GM12864 (cell line): ENCODE data around the gene GPR171.

Experiments used
- DNase-seq: peaks from one replicate; pipeline ENCODE4 v3.0.0-alpha.2; 2011; ENCODE audit warnings: low read depth
- H3K4me3 ChIP-seq: 2 replicates; pipeline ENCODE4 v1.5.1; 2011; ENCODE audit warnings: mild to moderate bottlenecking, low read depth, low read length, control low read depth
- TF ChIP-seq, protein P1 (sequence below): IDR thresholded peaks from 2 replicates; pipeline ENCODE4 v1.5.1; 2011; ENCODE audit warnings: low read depth, mild to moderate bottlenecking, moderate library complexity, low read length, control low read depth, inconsistent platforms; ENCODE audit errors: missing control alignments

The GPR171 gene

DNA sequence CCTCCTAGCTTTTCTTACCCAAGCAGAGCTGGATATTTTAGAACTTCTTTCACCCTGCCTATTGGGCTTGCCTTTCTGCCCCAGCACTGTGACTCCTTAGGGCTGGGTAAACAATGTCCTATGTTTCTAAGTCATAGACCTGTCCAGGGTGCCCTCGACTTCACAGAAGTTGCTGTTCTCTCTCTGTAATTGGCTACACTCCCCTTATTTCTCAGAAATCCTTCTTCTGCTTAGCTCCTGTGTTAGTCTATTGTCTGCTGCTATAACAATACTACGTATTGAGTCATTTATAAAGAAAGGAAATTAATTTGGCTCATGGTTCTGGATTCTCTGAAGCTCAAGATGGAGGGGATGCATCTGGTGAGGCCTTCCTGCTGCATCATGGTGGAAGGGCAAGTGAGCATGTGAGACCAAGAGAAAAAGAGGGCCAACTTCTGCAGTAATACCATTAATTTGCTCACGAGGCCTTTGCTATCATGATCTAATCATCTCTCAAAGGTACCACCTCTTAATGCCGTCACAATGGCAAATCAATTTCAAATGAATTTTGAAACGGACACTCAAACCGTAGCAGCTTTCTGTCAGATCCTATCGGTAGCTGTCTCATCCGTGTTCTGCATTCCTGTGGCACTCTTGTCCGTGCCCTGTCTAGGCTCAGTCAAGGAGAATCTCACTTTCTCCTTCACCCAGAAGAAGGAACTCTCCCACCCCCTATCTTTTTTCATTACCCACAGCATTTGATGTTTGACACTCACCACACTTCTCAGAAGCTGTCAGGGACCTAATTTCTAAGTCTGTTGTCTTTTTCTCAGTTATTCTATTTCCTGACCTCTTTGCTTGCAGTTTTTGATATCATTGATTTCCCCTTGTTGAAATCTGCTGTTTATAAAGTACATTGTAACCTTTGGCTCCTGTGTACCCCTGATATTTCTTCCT lies 22.3 kb upstream of the GPR171 start:
- H3K4me3 ChIP-seq, result no peak overlapping the region
- TF ChIP-seq, protein P1, sequence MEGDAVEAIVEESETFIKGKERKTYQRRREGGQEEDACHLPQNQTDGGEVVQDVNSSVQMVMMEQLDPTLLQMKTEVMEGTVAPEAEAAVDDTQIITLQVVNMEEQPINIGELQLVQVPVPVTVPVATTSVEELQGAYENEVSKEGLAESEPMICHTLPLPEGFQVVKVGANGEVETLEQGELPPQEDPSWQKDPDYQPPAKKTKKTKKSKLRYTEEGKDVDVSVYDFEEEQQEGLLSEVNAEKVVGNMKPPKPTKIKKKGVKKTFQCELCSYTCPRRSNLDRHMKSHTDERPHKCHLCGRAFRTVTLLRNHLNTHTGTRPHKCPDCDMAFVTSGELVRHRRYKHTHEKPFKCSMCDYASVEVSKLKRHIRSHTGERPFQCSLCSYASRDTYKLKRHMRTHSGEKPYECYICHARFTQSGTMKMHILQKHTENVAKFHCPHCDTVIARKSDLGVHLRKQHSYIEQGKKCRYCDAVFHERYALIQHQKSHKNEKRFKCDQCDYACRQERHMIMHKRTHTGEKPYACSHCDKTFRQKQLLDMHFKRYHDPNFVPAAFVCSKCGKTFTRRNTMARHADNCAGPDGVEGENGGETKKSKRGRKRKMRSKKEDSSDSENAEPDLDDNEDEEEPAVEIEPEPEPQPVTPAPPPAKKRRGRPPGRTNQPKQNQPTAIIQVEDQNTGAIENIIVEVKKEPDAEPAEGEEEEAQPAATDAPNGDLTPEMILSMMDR, result no peak
- no peak for DNase-seq

DNA sequence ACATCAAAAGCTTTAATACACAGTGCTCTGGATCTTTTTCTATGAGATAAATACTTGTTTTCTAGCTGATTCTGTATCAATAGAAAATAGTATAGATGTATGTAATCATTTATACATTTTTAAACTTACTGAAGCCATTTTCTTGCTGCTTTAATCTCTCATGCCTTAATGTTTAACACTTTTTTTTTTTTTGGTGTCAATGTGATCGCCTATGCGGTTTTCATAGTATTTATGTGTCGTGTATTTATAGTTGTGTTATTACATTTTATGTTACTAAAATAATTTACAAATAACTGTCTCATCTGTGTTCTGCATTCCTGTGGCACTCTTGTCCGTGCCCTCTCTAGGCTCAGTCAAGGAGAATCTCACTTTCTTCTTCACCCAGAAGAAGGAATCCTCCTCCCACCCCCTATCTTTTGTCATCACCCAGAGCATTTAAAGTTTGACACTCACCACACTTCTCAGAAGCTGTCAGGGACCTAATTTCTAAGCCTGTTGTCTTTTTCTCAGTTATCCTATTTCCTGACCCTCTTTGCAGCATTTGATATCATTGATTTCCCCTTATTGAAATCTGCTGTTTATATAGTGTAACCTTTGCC lies 21.4 kb upstream of the GPR171 start:
- TF ChIP-seq, protein P1, result no peak
- DNase-seq, result no peak
- H3K4me3 ChIP-seq, result no peak overlapping the region

DNA sequence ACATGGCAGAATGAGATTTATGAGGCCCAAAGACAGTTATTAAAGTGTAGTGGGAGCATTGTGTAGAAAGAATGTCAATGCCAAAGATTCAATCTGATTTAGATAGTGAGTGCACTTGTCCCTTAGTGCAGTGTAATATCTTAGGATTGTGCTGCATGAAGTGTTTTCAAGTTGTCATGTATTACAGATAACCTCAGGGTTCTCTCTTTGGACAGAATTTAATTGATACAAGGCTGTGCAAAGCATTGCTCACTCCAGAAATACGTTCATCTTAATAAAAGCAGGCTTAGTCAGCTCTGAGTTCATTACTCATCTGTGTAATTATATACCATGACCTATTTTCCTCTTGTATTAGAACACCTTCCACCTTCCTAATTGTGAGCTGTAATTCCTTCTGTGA lies 16.0 kb upstream of the GPR171 start:
- TF ChIP-seq, protein P1, result no peak
- no peak for DNase-seq
- H3K4me3 ChIP-seq, result no peak overlapping the region

DNA sequence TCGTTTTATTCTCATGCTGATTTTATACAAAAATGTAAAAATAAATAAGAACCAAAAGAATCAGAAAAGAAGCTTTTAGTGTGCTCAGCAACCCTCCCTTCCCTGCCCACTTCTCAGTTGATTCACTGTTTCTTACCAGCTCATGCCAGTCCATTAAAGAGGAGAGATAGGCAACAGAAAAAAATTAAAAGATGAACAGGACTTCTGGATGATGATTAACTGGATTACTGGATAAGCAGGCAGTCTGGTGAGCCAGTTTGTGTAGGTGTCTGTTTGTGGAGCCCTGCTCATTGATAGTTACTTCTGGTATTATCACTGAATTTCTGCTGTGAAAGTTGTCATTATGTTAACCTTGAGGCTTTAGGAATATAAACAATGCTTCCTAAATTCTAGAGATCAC lies 15.1 kb upstream of the GPR171 start:
- no peak overlapping the region for H3K4me3 ChIP-seq
- no peak for DNase-seq
- TF ChIP-seq, protein P1, result no peak

DNA sequence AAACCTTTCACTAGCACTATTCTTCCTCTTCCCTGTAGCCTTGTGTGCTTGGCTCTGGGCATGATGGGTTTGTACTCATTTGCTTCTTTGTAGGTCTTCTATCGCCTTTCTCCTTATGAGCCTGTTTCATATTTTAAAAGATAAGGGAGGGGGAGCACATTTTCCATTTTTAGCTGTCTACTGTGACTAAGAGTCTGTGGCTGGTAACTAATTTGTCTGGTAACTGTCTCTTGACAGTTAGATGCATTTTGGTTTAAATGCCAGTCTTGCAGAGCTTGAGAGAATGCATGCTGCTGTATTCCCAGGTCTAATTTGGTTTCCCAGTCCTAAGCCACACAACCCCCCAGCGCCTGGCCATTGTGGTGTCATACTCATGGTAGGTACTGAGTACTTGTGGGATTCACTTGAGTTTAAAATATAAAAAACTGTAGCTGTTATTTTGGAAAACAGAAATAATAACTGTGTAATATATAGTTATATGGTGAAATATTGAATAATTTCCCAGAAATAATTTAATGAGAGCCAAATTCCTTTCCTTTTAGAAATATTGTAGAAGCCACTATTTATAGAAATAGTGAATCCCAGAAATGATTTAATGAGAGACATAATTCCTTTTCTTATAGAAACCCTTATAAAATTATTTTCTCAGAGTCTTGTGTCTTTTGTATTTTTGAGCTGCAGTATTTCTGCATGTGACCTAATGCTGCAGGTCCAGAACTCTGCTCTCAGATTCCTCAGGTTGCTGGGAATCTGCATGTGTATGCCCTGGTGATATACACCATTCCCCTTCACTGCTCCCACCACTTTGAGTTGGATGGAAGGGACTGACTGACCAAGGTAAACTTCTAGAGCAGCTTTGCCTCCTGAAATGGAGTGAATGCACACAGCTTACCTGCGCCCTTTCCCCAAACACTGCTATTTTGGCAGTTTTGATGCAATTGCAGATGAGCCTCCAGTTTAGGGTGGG lies 13.9 kb upstream of the GPR171 start:
- TF ChIP-seq, protein P1, result no peak
- no peak overlapping the region for H3K4me3 ChIP-seq
- DNase-seq, result no peak

DNA sequence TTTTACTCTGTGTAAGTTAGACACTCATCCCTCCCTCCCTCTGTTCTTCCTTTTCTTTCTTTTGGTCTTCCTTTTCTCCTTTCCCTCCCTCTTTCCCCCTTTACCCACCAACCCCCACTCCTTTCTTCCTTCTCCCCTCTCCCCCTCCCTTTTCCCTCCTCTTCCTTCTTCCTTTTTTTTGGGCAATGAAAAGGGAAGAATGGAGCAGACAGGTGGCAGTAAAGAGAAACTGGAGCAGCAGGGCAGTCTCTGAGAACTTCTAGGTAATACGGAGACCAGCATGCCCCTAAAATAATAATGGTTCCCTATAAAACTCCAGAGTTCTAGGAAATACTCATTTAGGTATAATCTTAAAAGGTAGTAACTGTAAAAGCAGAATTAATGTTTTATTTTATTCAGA lies 11.4 kb upstream of the GPR171 start:
- DNase-seq, result no peak
- TF ChIP-seq, protein P1, result no peak
- H3K4me3 ChIP-seq, result no peak overlapping the region
